Stimulated activated CD4-positive, alpha-beta T cell treated with anti-CD3 and anti-CD28 coated beads, TNF-alpha, amount 100 ng/mL, for 24 hours (primary cell): Measurements from ENCODE around the gene SIAH3.

Experiments
- DNase-seq, 3 experiments: peaks; one replicate each; pipeline ENCODE4 v3.0.0-alpha.2; 2020; ENCODE audit warnings: low read depth in 3 of 3

Gene SIAH3

DNA sequence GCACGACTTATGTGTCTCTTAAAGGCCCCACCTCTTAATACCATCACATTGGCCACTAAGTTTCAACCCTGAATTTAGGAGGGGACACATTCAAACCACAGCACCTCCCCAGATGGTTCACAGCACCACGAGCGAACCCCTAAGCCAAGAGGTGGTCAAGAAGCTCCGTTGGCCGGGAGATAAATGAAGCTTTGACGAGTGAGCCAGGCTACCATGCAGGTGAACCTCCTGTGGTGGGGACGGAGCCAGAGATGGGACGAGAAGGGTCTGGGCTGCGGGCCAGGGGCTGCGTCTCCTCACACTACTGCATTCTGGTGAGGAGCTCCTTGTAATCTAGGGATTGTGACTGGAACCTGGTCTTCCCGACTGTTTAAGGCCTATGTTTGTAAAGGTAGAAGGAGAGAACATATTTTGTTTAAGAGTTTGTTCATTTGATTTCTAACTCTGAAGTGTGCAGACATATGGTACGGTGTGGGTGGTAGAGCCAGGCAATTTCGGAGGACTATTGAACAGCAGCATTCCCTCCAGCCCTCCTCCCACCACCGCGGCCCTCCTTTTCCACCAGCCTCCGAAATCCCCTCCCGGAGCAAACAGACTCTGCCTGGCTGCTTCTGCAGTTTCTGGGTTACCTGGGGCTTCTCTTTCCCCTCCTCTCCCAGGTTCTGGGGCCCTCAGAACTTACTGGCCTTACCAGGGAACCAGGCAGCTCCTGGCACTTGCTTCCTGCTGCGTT lies 31.3 kb downstream of the SIAH3 start:
- no peak for DNase-seq

DNA sequence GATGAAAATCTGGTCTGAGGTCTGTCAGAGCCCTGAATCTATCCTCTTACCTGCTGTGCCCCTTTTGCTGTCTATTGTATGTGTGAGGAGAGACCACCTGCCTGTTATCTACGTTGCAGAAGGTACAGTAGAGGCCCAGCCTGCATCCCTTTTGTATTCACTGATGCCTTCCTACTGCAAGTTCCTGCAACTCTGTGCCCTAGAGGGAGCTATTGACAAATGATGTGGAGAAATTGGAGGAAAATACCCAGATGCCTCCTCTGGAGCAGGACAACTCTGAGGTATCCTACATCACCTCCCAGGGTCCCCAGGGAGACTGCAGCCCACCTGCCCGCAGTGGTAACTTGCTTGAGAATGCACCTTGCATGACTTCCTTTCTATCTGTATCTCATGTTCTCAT lies 33.7 kb downstream of the SIAH3 start:
- no peak for DNase-seq

DNA sequence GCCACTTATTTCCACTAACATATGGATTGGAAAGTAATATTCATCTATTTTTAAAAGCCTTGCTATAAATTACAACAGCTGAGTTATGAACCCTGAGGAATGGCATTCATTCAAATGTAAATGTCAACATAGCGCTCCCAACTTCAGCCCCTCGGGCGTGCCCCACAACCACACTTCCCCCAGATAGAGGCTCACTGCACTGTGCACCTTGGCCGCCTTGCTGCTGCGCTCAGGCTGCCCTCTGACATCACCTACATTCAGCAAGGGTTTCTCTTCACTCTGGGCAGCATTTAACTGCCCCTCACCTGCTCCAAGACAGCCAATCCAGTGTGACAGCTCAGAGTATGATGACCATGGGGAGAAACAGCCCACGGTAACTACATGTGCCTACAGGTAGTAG lies 35.1 kb downstream of the SIAH3 start:
- DNase-seq, result no peak

DNA sequence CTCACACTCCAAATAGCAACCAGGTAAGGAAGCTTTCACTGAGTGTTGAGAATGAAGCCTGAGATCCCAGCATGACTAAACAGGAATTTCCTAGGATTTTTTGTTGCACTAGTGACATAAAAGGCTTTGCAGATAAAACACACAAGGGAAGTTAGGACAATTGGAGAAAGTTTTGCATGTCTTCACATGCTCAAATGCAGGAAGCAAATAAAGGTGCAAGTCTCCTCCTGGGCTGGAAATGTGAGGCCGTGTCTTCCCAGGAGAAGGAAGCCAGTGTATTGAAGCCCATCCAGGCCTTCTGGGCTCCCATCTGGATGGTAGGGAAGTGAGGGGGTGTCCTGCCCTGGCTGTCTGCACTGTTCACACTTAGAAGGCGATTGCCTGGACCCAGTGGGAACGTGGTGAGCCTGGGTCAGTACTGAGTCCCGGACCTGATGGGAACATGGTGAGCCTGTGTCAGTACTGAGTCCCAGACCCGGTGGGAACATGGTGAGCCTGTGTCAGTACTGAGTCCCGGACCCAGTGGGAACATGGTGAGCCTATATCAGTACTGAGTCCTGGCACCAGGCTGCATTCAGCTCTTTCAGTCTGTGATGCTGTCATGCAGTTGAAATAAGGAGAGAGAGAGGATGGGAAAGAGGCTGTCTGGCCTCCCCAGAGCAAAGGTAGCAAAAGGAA lies 38.7 kb downstream of the SIAH3 start:
- no peak for DNase-seq

DNA sequence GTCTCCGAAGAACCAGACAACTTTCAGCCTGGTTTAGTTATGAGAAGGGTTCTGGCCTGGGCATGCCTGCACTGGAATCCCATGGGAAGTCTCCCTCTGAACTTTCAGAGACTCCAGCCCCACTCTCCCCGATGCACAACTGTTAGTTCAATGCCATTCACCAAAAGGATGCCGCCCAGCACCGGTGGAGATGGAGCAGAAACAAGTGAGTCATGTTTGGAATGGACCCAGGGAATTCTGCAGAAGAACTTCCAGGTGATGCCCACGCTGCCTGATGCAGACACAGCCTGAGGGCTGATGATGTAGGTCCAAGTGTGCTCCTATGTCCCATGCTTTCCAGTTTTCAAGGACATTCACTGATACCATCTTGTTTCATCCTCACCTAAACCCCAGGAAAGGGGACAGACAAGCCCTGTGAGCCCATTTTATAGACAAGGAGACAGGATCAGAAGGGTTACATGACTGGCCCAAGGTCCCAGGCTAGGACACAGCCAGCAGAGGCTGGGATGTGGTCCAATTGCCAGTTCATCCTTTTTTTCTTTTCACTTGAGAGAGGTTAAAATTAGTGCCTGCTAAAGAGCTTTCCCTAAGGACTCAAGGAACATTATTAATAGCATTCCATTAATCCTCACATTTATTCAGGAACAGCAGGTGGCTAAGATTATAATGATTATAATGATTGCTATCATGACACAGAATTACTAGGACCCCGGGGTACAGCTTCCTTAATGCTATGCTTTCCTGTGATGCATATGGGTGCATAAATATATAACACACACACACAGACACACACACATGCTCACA lies 39.5 kb downstream of the SIAH3 start:
- no peak for DNase-seq

DNA sequence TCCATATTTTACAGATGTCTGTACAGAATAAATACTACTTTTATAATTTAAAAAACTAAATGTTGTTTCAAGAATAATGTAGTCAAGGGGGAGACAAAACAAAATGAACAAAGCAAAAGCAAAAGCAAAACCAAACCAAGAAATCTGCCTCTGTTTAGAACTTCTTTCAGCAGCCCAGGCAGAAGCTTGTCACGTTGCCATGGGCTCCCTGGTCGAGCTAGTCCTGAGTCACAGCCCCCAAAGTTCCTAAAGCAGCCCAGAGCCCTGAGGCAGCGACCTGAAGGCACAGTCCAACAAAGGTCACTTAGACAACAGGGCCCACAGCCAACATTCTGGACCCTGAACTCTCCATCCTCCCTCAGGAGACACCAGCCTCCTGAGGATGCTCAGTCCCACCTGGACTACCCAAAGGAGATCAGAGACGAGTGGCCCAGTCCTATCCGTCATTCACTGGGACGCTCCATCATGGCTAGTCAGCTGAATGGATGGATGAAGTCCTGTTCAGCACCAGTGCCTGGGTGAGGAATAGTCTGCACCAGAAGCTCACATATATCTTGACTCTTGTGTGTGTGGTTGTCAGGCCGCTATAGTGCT lies 41.7 kb downstream of the SIAH3 start:
- DNase-seq, result no peak

DNA sequence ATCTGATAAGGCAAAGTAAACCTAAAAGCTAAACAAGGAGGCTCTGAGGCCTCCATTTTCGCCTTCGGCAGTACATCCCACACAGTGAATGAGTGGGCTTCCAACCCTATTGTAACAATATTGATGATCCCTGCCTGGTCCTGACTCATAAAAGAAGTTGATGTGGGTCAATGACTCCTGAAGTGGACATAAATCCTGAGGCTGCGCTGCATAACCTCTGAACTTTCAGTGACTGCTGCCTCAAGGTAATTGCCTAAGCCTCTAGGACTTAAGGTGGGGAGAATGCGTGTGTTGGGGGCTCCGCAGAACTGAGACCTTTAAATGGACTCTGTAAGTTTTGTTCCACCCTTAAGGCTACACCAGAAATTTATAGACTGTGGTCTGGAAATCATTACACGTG lies 42.6 kb downstream of the SIAH3 start:
- no peak for DNase-seq

DNA sequence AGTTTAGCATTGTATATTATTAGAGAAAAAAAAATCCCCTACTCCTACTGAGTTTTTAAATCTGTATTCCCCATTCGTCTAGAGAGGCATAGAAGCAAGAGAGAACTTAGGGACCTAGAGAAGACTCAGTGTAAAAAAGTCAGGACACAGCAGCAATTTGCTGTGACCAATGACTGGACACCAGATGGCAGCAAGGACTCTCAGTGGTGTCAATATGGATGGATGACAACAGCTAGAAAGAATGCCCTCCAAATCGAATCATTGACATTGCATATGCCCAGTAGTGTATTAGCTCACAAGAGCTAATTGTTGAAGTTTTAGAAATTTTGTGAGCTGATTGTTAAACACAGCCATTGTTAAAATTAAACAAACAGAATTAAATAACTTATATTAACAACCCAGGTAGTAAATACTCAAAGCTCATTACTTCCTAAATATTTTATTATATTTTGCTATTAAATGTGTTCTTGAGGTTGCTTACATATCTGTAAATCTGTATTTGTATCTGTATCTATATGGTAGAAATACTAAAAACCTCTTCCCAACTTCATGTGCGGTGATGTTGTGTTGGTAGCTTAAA lies 43.9 kb downstream of the SIAH3 start:
- peak in 1 of 3 experiments; percentile 5 for DNase-seq

DNA sequence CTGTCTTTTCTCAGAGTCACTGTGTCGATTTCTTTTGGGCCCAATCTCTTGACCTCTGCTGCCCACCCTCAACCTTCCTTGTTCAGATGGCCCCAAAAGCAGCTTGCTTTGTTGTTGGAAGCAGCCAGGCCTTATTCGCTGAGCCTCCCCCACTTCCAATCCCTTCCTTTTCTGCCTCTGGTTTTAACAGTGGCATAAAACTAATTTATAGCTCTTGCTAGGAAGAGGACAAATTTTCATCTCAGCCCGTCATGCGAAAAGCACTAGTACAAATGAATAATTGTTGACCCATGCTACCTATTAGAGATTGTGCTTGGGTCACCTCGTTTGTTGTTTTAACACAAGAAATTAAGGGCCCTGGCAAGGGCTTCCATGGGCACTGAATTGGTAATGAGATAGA lies 51.1 kb downstream of the SIAH3 start:
- no peak for DNase-seq

DNA sequence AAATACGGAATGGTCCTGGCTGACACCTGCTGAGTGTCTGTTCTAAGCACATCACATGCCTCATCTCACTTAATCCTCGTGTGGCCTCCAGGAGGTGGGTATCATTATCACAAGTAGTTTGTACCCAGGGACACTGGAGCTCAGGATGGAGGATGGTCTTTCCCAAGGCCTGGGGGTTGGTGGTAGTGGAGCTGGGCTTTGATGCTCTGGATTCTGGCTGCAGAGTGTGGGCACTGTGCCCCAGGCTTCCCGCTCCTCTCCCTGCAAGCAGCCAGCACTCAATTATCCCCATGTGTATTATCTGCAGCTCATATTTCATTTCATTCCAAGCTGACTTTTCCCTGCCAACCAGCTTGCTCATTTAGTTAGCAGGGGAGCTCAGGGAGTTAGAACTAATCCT lies 52.1 kb downstream of the SIAH3 start:
- DNase-seq, result no peak

DNA sequence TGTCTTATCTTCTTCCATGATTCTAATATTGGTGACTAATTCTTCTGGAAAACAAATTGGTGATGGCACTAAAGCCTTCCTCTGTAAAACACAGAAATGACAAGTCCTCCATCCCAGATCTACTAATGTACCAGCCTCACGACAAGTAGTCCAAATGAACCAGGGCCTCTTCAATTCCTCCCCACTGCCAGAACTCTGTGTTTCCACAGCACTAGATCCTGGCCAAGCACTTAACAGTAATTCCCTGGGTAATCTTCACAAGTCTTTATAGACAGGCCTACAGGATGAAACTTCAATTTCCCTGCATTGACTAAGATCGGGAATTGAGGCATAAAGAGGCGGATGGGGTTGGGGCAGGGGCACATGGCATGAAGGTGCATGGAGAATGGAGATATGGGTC lies 52.7 kb downstream of the SIAH3 start:
- no peak for DNase-seq

DNA sequence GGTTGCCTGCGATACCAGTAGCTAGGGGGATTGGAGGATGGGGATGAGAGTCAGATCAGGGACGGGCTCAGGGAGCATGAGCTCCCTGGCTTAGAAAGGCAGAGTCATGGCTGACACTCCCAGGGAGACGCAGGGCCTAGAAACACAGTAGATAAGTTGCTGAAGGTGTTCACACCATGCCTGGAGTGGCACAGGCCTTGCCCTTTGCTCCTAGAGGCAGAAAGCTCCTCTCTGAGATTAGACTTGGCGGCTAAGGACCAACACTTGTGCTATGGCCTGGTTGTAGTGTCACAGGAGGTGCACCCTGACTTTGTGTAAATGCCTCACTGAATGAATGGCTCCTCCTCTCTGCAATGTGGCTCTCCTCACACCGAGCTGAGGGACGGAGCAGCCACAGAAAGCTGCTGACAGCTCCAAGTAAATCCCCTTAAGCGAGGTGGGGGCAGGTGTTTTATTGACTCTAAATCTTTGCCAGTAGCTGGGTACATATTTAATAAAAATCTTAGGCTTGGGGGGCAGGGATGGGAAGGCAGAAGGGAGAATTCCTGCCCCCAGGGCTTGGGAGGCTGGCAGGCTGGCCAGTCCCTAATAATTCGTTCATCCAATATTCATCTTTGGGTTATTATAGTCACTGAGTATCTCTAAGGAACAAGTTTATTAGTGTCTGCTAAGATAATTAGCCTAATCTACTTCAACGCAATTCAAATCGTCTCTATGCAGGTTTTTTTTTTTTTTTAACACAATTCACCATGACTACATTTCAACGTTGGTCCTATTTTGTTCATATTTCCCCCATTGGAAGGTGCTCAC lies 54.9 kb downstream of the SIAH3 start:
- DNase-seq, result no peak

DNA sequence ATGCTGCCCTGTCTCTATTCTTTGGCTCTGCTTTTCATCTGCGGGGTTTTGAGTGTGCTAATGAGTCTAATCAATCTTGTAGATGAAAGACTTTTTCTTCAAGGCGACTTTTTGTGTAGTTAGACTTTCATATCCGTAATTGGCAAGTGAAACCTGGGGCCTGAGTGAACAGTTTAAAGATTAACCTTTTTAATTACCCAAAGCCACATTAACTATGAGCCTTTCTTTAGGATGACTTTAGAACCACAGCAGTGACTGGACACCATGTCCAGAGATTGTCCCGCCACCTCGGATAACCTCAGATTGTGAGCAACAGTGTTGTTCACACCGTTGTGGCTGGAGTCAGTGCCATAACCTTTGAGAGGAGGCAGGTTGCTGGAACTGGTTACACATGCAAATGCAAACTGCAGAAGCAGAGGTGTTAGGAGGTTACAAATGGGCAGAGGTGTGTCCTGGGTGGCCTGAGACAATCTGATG lies 58.7 kb downstream of the SIAH3 start:
- DNase-seq, result no peak

DNA sequence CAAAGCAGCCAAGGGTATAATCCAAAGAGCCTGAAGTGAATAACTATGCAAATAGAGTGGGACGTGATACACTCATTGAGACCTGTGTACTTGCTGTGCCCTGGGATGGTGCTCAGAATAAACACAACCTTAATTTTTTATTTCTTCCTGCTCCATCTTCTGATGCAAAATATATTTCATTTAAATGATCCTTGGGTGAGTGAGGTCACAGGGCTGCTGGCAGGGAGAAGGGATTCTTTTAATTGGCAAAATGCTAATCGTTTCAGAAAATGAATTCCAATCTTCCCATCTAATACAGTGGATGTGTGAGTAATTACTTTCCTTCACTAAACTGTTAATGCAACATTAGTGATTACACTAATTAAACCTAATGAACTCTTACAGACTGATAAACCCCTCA lies 63.5 kb downstream of the SIAH3 start:
- DNase-seq, result no peak

DNA sequence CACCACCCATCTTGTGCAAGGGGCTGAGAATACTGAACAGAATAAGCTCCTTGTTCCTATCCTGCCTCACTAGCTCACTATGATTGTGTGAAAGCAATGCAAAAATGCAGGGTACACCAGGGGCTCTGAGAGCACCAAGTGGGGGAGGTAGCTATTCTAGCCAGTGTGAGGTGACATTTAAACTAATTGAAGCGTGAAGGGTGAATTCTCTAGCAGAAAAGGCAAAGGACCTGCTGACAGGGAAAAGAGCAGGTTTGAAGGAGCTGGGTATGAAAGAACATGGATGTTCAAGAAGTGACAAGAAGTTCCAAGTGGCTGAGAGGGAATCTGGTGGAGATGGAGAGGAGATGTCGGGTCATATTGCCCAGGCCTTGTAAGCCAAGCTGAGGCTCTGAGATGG lies 64.2 kb downstream of the SIAH3 start:
- DNase-seq, result no peak

DNA sequence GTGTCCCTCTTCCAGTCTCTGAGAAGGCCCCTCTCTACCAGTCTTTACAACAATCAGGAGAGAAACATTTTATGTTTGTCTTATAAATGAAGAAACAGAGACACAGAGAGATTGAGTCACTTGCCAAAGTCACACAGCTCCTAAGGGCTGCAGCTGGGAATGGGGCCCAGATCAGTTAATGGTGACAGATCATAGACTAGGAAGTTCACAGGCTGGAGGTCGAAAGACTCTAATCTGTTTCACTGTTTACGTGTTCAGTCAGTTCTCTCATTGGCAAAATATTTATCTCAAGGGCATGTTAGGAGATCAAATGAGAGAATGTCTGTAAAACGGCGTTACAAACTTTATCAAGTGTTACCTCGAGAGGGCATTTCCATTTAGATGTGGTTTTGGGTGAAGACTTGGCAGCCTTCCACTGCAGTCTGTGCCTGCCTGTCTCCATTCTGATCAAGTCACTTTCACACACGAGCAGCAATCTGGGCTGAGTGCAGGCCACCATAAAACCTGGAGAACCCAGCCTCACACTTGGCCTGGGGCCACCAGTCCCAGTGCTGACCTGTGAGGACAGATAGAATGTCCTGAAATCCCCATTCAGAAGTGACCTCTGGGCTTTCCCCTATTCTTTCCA lies 65.1 kb downstream of the SIAH3 start:
- no peak for DNase-seq

DNA sequence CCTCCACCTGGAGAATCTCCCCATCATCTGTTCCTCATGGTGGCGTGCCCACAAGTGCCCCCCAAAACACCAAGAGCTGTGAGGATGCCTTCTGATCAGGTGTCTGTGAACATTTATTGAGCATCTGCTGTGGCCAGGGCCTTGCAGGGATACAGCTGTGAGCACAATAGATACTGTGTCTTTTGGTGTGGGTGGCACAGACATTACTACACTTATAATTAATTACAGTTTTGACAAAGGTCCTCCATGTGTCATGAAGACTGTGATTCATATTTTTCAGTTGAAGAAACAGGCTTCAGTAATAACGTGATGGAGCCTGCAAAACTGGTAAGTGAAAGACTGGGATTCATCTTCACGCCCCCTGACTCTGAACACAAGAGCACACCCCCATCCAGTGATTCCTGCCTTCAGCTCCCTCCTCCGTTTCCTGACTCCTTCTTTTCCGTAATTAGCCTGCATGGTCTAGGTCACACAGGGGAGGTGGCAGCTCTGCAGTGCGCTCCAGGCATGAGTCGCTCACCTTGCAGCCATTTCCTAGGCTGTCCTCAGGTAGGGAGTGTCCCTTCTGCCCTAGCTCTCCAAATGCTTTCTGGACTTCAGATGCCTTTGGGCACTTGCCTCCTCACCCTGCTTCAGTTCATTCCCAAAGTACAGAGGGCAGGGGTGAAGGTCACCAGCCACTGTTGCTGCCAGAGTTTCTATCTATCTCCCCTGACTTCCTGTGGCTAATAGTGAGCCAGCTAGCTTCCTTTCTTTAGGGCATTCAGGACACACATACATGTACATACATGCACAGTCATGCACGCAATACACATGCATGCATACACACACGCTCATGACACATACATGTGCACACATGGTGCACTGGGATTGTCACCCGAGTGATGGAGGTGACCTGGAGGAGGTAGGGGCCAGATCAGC lies 66.5 kb downstream of the SIAH3 start:
- DNase-seq, result no peak

DNA sequence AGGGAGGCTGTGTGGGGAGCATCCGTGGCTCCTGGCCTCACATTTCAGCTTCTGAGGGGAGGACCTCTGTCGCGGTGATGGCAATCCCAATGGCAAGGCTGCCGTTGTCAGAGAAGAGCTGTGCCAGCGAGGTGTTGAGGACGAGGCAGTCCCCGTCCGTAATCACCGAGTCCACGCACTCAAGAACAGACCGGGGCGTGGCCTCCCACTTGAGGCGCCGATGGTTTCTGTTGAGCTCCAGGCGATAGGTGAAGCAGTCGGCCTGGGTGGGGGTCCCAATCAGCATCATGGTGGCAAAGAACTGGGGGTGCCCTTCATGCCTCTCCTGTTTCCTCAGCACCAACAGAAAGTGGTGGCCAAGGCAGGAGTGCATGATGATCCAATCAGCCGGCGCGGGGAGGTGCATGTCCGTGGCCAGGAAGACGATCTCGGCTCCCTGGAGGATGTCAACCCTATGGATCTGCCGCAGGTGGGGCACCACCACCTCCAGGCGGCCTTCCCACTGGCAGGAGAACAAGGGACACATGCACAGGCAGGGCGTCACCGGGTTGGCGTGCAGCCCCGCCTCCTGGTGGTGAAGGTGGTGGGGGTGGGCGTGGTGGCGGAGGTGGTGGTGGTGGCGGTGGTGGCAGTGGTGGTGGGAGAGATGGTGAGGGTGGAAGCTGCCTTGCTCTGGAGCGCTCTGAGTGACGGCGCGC lies 68.1 kb downstream of the SIAH3 start:
- no peak for DNase-seq
